Measurements from ENCODE around the gene LRIG1.

- TF ChIP-seq, protein P1, sequence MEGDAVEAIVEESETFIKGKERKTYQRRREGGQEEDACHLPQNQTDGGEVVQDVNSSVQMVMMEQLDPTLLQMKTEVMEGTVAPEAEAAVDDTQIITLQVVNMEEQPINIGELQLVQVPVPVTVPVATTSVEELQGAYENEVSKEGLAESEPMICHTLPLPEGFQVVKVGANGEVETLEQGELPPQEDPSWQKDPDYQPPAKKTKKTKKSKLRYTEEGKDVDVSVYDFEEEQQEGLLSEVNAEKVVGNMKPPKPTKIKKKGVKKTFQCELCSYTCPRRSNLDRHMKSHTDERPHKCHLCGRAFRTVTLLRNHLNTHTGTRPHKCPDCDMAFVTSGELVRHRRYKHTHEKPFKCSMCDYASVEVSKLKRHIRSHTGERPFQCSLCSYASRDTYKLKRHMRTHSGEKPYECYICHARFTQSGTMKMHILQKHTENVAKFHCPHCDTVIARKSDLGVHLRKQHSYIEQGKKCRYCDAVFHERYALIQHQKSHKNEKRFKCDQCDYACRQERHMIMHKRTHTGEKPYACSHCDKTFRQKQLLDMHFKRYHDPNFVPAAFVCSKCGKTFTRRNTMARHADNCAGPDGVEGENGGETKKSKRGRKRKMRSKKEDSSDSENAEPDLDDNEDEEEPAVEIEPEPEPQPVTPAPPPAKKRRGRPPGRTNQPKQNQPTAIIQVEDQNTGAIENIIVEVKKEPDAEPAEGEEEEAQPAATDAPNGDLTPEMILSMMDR (conservative IDR thresholded peaks at IDR 0.05; ENCODE audit: low read depth, low read length): no peak
- TF ChIP-seq EZH2 (IDR thresholded peaks at IDR 0.05; ENCODE audit: low read length, unreplicated experiment) (no peak), EZH2phosphoT487 (IDR thresholded peaks at IDR 0.05; ENCODE audit: borderline replicate concordance, low read length) (no peak)
Observed at GRCh38 chr3:66463730-66464511, 36.9 kb downstream of the LRIG1 start.

Data from PC-3 (cell line).